ENCODE measurements around the gene ACOXL. TPM values are rescaled to one million over a fixed set of nuclear protein-coding genes. Genes with fewer than 3 reads are reported as not detected.

The ACOXL gene
- total RNA-seq, 1 donor from 2014 or later: not detected

DNA sequence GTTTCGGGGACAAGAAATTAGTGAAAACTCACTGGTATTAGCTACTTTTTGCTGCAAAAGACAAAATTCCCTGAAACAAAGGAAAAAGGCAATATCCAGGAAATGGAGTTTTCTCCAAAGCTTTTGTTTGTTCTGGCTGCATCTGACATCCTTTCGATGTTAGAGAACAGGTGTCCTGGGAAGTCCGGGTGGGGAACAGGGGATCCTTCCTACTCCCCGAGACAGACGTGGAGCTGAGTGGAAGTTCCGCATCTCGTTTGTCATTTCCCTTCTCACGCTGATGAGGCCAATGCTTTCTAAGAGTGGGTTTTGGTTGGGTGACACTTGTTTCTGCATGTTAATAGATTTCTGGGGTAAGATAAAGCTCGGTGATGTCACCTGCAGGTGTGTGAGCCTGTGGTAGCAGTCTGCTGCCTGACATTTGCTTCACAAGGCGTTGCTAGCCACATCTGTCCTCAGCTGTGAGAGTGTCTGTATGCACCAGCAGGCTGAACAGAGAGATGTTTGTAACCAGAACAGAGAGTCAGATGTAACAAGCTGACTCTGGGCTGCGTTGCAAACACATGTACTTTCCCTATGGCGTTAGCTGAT lies 125.9 kb downstream of the ACOXL start:
- DNase-seq: no peak

DNA sequence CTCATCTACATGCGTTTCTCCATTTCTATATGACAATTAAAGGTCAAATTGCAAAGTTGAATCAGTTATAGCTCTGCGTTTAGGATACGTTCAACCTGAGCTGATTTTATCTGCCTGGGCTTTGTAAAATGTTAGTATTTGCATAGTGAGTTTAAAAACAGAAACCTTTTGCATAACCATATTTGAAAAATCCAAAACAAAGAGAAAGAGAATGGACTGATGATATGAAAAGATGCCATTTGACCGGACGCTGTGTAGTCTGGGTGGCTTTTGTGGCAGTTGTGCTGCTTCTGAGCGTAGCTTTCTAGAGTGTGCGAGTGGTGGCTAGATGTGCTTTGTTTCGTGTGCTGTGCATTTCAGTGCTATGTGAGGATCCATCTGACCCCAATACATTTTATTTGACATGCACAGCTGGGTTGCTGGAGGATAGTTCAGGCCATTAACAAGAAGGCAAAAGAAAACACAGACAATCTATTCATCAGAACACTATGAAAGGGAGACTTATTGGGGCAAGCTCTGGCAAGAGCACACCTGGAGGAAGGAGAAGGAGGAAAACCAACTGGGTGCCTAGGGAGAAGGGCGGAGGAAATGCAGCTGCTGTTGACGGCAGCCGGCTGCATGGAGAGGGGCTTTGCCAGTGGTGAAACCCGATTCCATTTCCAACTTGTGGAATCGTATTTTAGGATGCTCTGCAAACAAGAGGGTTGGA lies 126.8 kb downstream of the ACOXL start:
- no peak for DNase-seq

DNA sequence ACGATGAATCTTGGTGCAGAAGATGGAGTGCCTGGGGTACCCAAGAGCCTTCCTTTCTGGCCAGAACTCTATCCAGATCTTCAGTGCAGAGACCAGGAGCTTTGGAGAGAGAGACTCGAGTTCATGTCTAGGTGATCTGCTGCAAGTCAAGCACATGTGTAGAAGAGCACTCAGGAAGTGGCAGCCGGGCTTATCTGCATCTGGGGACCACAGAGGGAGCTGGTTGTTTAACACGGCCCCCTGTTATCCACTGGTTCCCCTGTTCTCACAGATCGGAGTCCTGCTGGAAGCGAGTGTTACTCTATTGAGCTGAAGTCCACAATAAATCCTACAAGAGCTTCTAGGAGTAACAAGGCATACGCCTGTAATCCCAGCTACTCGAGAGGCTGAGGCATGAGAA lies 128.3 kb downstream of the ACOXL start:
- DNase-seq: no peak

DNA sequence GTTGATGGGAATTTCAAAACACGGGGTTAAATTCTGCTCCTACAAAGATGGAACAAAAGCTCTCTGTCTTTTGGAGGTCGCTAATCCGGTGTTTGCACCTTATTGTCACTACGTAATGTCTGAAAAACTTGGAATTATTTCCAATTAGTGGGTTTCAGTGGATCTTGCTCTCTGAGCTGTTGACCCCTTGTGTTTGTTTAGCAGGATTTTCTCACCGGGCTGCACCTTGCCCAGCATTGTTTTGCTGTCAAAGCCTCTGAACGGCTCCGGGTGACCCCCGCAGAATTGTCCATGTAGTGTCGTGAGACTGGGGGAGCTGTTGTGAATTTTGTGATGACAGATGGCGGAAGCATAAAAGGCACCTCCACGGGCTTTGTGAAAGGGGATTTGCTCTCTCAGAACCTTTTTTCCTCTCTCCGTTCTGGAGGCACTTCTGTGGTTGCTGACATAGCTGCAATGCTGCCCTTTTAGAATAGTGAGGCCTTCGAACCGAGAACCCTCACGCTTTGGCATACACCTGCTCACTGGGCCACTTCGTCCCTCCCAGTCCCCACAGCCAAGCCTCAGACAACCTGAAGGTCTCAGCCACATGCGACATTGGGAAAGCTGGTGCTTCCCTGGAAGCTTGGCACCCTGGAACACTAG lies 129.4 kb downstream of the ACOXL start:
- DNase-seq: no peak

DNA sequence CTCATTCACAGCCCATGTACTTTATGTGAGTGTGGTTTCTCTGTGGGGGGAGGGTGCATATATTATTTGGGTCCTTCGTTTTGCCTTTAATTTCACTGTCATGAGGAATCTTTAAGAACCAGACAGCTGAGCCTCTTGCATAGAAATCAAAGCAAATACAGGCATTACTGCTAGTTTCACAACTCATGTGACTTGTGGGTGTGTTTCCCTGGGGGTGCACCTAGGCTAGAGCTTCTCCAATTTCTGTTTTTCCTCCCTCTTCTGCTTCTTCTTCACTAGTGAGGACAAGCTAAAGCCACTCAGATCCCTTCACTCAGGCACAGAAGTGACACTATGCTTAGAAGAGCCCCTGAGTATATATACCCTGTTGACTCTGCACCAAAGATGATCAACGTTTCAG lies 131.4 kb downstream of the ACOXL start:
- no peak for DNase-seq

DNA sequence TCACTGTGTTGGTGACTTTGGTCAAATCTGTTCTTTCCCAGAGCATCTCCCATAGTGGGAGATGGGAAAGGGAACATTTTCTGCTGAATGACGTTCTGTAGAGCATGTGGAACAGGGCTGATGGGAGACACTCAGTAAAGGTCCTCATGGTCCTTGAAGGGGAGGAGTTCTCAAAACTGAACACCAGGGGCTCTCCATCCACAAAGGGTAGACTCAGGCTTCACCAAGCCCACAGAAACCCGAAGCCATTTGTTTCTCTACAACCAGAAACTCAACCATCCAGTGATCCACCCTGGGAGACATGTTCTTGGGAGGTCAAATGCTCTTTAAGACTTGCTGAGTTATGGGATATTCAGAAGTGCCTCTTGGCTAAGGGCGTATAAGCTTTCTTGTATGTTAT lies 131.8 kb downstream of the ACOXL start:
- no peak for DNase-seq

DNA sequence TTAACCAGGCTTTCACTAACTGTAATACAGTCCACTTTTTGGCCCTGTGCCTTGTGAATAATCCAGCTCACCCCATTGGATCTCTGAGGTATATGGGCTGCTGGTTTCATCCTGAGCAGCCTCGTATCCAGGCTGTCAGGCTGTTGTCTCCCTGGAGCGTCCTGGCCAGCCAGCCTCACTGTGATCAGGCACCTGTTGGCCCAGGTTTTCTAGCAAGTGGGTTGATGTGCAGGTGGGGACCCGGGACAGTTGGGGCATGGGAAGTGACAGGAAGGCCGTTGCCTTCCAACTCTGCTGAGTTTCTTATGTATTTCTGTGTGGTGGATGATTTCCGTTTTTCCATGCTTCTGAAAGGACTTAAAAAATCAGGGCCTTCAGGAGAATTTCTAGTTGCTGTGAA lies 132.4 kb downstream of the ACOXL start:
- DNase-seq: no peak

DNA sequence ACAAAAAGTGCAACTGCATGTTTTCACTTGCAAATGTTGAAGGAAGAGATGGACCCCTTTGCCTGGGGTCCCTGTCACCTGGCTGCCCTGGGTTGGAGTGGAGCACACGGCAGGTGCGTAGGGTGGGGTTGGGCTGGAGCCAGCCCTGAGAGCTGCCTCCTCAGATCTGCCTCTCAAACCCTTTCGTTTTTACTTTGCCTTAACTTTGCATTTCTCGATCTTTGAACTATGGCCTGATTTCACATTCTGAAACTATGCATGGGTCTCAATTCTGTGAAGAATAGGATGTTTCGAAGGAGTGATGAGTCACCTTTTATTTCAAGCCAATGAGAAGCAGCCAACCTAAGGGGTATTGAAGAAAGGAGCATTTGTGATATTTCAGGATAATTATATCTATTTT lies 132.8 kb downstream of the ACOXL start:
- DNase-seq: no peak

DNA sequence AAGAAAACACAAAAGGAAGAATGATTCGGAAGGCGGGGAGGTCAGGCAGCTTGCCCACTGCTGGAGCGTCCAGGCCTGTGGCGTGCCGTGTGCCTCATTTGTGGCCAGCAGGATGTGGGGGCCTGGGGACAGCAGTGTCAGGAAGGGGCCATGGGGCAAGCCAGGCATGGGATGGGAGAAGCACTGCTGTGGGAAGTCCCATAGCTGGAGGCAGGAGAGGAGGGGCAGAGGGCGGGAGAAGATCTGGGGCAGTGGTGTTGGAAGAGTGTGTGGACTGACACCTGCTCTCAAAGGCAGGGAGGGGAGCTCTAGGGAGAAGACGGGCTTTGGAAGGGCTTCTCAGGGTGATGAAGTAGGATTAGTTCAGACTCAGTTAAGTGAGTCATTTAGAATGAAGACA lies 133.7 kb downstream of the ACOXL start:
- DNase-seq: no peak

DNA sequence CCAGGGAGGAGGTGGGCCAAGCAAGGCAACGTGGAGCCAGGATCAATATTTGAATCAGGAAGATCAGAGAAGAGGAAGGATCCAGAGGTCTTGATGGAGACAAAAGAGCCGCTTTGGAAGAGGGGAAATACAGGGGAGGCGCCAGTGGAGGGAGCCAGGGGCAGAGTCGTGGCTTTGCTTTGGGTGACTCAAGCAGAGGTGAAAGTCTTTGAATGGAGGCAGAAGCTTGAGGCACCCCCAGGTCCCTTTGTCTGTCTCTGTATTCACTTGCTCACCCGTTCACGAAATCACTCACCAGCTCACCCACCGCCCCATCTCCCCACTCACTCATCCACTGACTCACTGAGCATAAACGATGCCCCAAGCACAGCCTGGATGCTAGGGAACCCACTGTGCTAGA lies 134.1 kb downstream of the ACOXL start:
- no peak for DNase-seq

DNA sequence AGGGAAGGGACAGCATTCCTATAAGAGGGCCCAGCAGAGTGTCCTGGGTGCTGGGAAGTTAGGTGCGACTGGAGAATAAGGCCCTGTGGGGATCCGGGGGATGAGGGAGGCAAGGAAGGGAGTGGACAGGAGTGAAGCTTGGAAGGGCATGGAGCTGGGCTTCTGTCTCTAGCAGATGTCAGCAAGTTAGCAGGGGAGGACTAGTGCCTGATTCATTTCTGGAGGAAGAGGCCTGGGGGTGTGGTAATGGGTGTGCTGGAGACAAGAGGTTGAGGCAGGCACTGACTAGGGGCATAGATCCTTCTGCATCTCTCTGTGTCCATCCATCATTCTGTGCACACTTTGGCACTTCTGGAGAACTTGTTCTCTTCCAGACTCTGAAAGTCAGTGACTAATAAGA lies 134.7 kb downstream of the ACOXL start:
- no peak for DNase-seq

DNA sequence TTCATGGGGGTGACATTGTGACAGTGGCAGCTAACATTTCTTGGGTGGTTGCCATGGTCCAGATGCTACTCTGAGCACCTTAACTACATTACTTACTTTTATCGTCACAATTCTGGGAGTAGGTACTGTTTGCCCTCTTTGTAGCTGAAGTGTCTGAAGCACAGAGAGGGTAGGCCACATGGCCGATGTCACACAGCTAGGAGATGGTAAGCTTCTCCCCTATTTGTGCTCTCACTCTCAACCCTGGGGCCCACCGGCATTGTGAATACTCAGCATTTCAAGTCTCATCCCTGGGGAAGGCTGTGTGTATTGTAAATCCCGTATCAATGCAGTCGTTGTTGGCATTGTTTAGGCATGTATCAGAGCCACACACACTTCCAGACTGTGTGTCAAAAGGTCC lies 136.6 kb downstream of the ACOXL start:
- no peak for DNase-seq

DNA sequence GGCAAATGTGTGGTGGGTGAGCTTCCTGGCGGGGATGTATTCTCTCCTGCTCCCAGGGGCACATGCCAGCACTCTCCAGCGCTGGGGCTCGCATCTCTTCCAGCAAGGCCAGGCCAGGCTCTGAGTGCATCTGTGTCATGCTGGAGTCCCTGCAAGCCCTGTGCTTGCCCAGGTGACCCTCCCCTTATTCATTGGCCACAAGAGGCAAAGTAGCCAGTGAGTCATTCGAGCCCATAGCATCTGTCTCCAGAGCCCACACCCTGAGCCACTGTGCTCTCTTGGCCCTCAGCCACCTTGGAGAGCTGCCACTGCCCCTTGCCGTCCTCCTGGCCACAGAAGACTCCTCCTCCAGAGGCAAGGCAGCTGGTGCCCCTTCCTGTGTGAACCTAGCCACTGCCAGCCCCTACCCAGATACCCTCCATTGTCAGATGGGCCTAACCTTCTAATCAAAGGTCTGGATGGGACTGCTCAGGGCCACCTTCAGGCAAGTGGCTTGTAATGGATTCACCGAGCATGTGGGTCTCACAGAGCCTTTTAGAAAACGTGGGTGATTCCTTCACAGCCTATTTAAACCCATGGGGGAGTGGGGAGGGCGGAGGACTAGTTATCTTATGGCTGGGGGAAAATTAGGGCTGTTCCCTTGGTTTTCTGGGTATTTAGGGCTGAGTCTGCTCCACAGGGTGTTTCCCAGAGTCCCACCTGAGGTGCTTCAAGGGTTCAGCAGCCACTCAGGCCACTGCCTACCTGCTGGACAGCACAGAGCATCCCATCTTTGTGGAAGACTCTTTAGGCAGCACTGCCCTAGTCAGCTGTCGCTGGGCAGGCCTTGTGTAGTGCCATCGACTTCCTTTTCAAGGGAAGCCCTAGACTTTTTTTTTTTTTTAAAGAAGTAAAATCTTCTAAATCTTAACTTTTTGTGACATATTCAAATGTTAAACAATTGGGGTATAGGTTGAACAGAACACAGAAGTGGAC lies 137.4 kb downstream of the ACOXL start:
- no peak for DNase-seq

DNA sequence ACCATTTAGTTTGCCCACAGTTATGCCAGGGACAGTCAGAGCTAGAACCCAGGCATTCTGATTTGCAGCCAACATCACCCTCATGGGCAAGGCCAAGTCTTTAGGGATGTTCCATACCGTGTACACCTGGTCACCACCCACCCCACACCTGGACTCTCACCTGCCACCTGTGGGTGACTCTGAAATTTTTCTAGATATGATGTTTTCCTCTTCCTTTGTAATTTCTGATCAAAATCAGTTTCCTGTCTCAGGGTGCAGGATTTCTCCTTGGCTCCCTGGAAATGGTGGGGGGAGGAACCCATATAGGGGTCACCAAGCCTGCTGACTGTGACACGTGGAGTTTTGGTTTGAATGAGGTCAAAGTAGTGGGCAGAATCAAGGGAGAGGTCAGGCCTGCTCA lies 138.2 kb downstream of the ACOXL start:
- no peak for DNase-seq

DNA sequence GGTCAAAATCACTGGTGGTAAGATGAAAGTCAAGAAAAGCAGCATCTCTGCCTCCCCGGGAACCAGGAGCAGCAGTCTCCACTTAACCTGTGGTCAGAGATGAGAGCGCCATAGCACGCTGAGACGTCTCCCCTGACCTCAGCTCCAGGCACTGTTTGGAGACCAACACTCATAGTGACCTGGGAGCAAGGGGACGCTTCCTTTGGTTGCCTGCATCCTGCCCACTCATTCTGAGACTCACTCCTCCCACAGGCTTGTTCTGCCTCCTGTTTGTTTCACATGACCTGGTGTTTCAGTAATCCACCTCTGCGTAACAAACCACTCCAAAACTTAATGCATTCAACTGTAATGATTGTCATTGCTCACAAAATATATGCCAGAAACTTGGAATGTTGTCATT lies 139.3 kb downstream of the ACOXL start:
- no peak for DNase-seq

DNA sequence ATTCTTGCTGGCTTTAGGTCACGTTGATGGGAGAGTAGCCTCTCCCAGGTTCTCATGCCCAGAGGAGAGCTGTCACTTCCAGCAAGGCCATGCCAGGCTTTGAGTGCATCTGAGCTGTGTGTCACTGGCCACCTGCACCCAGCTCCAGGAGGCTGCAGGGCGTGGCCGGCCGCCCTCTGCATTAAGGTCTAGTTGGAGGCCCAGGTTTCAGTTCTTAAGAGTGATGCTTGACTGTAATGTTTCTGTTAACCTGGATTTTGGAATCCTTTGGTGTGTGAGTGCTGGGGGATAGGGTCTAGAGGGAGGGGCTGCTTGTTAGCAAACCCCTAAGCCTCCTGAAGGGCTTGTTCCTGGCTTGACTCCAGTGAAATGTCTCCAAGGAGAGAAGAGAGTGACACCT lies 140.1 kb downstream of the ACOXL start:
- no peak for DNase-seq

DNA sequence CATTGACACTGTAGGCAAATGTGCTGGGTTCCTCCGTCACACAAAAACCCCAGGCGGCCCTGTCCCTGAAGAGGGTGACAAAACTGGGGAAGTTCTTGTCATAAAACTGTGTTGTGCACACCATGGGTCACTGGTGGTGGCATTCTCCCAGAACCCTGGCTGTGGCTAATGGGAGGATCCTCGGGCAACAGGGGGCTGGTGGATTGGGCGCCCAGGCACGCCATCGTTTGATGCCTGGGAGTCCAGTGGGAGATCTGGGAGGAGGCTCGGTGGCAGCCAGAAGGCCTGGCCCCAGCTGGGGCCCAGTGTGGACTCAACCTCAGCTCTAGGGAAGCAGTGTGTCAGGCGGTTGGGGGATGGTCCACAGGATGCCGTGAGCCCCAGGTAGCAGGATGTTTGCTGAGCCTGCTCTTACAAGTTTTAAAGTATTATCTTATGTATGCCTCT lies 140.7 kb downstream of the ACOXL start:
- no peak for DNase-seq

DNA sequence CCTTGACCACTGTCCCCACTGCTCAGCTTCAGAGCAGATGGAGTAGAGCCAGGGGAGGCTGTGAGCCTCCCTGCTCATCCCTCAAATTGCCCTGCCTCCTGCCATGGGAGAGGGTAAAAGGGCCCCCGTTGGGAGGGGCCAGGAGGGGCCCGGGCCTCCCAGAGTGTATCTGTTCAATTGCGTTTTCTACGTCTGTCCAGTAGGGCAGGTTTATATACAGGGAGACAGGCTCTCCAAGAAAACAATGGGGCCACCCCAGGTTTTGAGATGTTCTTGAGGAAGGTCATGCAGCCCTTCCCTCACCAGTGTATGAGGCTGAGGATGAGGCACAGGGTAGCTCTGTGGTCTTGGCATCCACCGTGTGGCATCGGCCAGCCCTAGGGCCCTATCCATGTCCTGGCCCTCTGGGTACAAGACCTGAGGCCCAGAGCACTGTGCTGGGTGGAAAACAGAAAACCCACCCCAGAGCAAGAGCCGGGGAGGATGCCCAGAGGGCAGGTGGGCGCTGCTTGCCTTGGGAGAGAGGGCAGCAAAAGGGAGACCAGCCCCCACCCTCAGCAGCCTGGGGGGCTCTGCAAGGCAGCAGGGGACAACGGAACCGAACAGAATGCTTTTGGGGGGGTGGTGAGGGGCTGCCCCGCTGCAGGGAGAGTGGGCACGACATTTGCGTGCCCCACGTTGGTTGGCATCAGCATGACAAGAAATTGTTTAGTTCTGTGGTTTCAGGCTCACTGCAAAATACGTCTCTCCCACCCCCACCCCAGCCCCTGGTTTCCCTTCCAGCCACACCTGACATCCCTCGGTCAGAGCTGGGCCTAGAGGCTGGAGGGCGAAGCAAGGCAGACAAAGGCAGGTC lies 141.5 kb downstream of the ACOXL start:
- DNase-seq: no peak

DNA sequence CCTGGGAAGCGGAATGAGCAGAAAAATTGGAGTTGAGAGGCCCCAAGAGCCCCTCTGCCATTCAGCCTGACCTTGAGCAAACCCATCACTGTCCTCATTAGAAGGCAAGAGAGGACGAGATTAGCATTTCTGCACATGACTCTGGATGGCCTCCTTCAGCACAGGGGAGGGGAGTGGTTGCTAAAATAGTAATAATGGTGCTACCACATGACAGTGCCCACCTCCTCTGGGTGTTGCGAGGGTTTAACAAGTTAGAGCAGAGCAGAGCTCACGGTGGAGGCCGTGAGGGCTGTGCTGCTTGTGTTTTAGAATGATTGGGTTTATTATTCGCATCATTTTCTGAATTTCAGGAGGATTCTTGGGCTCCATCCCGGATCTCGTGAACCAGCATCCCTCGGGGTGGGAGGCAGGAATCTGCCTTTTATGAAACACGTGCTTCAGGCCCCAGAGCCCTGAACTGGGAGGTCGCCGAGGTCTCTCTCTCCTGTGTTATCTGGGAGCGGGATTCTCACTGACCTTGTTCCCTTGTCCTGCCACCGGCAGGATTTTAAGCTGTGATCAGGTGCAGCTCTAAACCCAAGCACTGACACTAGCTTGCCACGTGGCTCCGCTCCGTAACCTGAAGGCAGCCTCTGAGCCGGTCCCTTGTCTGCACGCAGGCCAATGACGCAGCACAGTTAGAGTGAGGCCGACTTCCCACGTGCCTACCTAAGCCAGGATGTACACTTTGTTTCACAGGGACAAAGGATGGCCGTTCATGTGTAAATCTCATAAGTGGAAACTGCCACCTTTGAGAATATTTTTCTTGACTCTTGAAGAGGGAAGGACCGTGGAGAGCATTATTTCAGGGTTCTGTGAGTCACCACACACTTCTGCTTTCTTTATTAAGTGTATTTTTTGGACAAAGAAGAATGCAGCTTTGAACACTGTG lies 142.3 kb downstream of the ACOXL start:
- DNase-seq: no peak

DNA sequence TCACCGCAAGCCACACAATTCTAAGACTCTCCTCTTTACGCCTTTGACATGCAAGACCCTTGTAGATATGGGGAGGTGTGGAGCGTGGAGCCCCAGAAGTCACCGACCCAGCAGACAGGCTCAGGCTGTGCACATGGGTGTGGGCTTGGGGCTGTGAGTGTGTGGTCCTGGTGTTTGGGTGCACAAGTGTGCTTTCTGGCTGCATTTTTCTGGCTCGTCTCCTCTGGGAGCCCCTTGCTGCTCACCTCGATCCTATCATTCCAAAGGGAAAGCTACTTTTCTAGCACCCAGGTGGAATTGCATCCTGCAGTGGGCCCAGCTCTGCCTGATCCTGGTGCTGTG lies 143.0 kb downstream of the ACOXL start:
- DNase-seq: no peak
